Calu3 (cell line): Measurements from ENCODE around the gene TMEM9B. TPM values are rescaled to one million over a fixed set of nuclear protein-coding genes. Genes with fewer than 3 reads are reported as not detected.
"Not testable (repeated sequence)": the region's sequence is repeated elsewhere in the genome, so short reads cannot be mapped to it uniquely, and the experiment has no call there.

ENCODE experiments used
- BruUV-seq: library from RNA; stranded (reverse); fragments of 400-500 nt; replicated peaks from 2 replicates; lab custom pipeline; 2021; lab: Mats Ljungman, UMichigan
- CTCF ChIA-PET: fragments of 300-600 bp; sonication (Branson Sonifier 250); formaldehyde crosslinking; loops from one replicate; lab custom pipeline; 2022; ENCODE audit warnings: antibody characterized with exemption; lab: Charles Lee
- DNase-seq: peaks from one replicate; pipeline ENCODE4 v3.0.0; 2022
- H3K27ac Mint-ChIP-seq: one replicate; pipeline ENCODE4 v1.8.0; 2022; ENCODE audit warnings: mixed read lengths; ENCODE audit not compliant: unreplicated experiment
- H3K27me3 Mint-ChIP-seq: one replicate; pipeline ENCODE4 v1.8.0; 2022; ENCODE audit warnings: mixed read lengths; ENCODE audit not compliant: unreplicated experiment
- H3K36me3 Mint-ChIP-seq: one replicate; pipeline ENCODE4 v1.8.0; 2022; ENCODE audit warnings: mild to moderate bottlenecking, moderate library complexity, mixed read lengths; ENCODE audit not compliant: insufficient read depth, unreplicated experiment
- H3K4me1 Mint-ChIP-seq: one replicate; pipeline ENCODE4 v1.8.0; 2022; ENCODE audit warnings: mild to moderate bottlenecking, low read depth, mixed read lengths; ENCODE audit not compliant: unreplicated experiment
- H3K4me3 Mint-ChIP-seq: one replicate; pipeline ENCODE4 v1.8.0; 2022; ENCODE audit warnings: mild to moderate bottlenecking, low read depth, moderate library complexity, mixed read lengths; ENCODE audit not compliant: unreplicated experiment
- H3K9me3 Mint-ChIP-seq: one replicate; pipeline ENCODE4 v1.8.0; 2022; ENCODE audit warnings: low read depth, mixed read lengths; ENCODE audit not compliant: unreplicated experiment
- intact Hi-C: fragments of 100-400 bp; cut with micrococcal nuclease; formaldehyde crosslinking; loops from one replicate; pipeline ENCODE4 v1.10.0; 2022; ENCODE audit not compliant: unreplicated experiment
- total RNA-seq: library from RNA; stranded (reverse); gene quantifications from 2 replicates; pipeline ENCODE4 v1.2.3, GENCODE V29; 2022
- TF ChIP-seq, protein P1 (sequence below): fragments of 200-600 bp; IDR thresholded peaks from one replicate; pipeline ENCODE4 v1.8.0; 2022; ENCODE audit warnings: antibody characterized with exemption; ENCODE audit not compliant: unreplicated experiment

TMEM9B gene
- total RNA-seq, 1 experiment from 2014 or later, result 31.5 TPM

DNA sequence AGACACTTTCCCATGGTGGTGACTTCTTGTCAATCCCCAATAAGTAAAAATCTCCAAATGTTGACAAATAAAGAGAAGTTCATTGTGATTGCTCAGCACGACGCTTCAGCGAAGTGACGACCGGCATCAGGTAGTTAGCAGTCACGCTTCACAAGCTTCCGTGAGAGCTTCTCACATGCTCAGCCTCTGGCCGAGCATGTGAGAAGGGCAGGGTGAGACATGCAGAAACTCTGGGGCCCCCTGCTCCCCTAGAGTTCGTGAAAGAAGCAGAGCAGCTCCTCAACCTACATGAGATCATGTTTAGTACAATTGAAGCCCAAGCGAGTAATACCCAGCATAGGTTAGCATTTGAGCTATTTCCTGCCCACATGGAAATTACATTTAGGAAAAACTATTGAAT lies 27.1 kb downstream of the TMEM9B start:
- Mint-ChIP-seq H3K9me3 (no peaks in the 10 kb centered on the region), H3K27ac (no peak overlapping the region), H3K27me3 (peaks cover 27% of the 10 kb centered on the region), H3K36me3 (no peaks in the 10 kb centered on the region), H3K4me1 (peaks cover 17% of the 10 kb centered on the region), H3K4me3 (no peak overlapping the region)
- TF ChIP-seq, protein P1, sequence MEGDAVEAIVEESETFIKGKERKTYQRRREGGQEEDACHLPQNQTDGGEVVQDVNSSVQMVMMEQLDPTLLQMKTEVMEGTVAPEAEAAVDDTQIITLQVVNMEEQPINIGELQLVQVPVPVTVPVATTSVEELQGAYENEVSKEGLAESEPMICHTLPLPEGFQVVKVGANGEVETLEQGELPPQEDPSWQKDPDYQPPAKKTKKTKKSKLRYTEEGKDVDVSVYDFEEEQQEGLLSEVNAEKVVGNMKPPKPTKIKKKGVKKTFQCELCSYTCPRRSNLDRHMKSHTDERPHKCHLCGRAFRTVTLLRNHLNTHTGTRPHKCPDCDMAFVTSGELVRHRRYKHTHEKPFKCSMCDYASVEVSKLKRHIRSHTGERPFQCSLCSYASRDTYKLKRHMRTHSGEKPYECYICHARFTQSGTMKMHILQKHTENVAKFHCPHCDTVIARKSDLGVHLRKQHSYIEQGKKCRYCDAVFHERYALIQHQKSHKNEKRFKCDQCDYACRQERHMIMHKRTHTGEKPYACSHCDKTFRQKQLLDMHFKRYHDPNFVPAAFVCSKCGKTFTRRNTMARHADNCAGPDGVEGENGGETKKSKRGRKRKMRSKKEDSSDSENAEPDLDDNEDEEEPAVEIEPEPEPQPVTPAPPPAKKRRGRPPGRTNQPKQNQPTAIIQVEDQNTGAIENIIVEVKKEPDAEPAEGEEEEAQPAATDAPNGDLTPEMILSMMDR, result no peak
- BruUV-seq, result no TSS peak
- CTCF ChIA-PET, result no interaction called here
- intact Hi-C loops, result no loop called here
- no peak for DNase-seq

DNA sequence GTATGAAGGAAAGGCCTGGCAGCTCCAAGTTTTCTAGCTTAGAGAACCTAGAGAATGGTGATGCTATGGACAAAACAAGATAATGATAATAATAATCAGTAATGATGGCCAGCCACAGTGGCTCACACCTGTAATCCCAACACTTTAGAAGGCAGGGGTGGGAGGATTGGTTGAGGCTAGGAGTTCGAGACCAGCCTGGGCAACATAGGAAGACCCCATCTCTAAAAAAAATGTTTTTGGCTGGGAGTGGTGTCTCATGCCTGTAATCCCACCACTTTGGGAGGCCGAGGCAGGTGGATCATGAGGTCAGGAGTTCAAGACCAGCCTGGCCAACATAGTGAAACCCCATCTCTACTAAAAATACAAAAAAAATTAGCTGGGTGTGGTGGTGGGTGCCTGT lies 28.5 kb downstream of the TMEM9B start:
- Mint-ChIP-seq H3K27me3 (peaks cover 14% of the 10 kb centered on the region), H3K4me1 (peaks cover 17% of the 10 kb centered on the region)
- intact Hi-C loops, BruUV-seq, H3K27ac Mint-ChIP-seq, CTCF ChIA-PET, H3K4me3 Mint-ChIP-seq, H3K36me3 Mint-ChIP-seq, DNase-seq, H3K9me3 Mint-ChIP-seq: not testable (repeated sequence)

DNA sequence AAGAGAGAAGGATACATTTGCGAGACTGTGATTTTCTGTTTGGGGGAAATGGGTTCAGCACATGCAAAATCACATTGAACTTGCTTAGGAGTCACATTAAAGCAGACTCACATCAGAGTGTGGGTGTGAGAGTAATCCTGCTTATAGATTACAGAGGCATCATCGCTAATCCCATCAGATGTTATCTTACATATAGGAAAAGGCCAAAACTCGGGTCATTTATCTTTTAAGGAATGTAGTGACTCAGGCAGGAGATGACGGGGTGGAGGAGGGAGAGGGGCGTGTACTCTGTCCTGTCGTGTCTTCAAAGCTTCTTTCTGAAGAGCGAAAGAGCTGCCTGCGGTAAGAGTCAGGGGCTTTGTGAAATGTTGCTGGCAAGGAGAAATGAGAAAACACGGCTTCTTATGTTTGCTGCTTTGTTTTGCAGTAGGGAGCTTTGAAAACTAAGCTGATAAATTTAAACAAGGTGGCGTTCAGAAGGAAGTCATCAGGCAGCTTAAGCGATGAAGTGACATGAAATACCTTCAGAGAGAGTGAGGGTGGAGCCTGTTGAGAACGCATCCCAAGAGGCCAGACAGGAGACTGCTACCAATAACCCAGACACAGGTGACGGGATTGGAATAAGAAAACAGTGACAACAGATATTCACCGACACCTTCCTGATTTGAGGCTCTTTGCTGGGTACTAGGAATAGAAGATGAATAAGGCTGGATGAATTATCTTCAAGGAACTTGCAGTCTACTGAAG lies 29.3 kb downstream of the TMEM9B start:
- Mint-ChIP-seq H3K4me3 (peak overlapping the region; percentile 14), H3K27me3 (peaks cover 10% of the 10 kb centered on the region), H3K4me1 (peaks cover 17% of the 10 kb centered on the region), H3K9me3 (no peaks in the 10 kb centered on the region), H3K36me3 (no peaks in the 10 kb centered on the region), H3K27ac (no peak overlapping the region)
- TF ChIP-seq, protein P1, result no peak
- CTCF ChIA-PET, result no interaction called here
- intact Hi-C loops, result no loop called here
- no TSS peak for BruUV-seq
- DNase-seq, result peak; percentile 6

DNA sequence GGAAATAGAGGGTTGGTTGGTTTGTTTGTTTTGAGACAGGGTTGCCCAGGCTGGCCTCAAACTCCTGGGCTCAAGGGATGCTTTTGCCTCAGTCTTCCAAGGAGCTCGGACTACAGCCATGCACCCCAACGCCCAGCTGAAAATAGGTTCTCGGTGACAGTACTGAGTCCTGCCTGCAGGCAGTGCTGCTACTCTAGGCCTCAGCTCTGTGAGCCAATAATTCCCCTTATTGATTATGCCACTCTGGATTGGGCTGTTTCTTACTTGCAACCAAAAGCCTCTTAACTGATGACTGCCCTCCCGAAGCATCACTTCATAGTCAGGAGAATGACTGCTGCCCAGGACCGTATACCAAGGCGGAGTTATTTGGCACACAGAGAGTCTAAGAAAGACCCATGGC lies 30.3 kb downstream of the TMEM9B start:
- TF ChIP-seq, protein P1, result no peak
- Mint-ChIP-seq H3K27ac (no peak overlapping the region), H3K9me3 (no peaks in the 10 kb centered on the region), H3K4me3 (no peak overlapping the region), H3K27me3 (peaks cover 19% of the 10 kb centered on the region), H3K36me3 (no peaks in the 10 kb centered on the region), H3K4me1 (peaks cover 17% of the 10 kb centered on the region)
- intact Hi-C loops, result no loop called here
- CTCF ChIA-PET, result no interaction called here
- no peak for DNase-seq
- no TSS peak for BruUV-seq

DNA sequence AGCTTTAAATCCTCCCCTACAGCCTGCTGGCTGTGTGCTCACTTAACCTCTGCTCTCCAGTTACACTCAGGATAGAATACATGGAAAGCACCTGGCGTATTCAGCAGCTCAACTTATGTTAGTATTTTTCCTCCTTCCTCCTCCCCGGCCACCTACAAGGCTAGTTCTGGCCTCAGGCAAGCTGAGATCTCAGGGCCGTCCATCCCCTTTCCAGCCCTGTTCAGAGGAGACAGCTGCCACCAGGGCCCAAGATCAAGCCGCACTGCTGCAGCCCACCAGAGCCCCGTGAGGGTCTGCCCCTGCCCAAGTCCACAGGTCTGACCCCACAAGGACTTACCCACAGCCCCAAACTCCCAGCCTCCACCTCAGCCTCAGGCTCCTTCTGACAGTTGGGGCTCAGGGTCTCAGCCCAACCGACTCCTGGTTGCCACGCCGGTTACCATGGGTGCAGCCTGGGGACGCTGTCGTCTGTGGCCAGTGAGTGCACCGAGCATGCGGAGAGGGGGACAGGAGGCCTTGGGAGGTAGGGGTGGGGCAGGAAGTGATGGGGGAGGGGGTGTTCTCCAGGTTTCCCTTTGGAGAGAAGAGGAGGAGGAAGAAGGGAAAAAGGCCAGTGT lies 31.6 kb downstream of the TMEM9B start, which contains the start of gene C11orf16:
Gene C11orf16 (minus strand): TSS at position 384 of the 617 bp plus-strand sequence. CDS start 639 bp downstream, outside the sequence.
- no TSS peak for BruUV-seq
- intact Hi-C loops, result no loop called here
- Mint-ChIP-seq H3K36me3 (no peaks in the 10 kb centered on the region), H3K9me3 (no peaks in the 10 kb centered on the region), H3K27ac (no peak within 1 kb of the TSS), H3K4me3 (no peak within 1 kb of the TSS), H3K27me3 (peaks cover 20% of the 10 kb centered on the region), H3K4me1 (peaks cover 17% of the 10 kb centered on the region)
- TF ChIP-seq, protein P1, result no peak
- CTCF ChIA-PET, result no interaction called here
- no peak for DNase-seq
